Progenitor cell of endocrine pancreas (in vitro differentiated cells): ENCODE measurements around the gene TREM1. TPM values are rescaled to one million over a fixed set of nuclear protein-coding genes. Genes with fewer than 3 reads are reported as not detected.

Experiments used
- DNase-seq: peaks from one replicate; pipeline ENCODE4 v3.0.0; 2021; ENCODE audit warnings: low spot score; ENCODE audit not compliant: unreplicated experiment
- H3K27ac Mint-ChIP-seq: 2 replicates; pipeline ENCODE4 v1.8.0; 2021; ENCODE audit warnings: mild to moderate bottlenecking, moderate library complexity, mixed read lengths
- H3K27me3 Mint-ChIP-seq: 2 replicates; pipeline ENCODE4 v1.8.0; 2021; ENCODE audit warnings: mixed read lengths
- H3K36me3 Mint-ChIP-seq: 2 replicates; pipeline ENCODE4 v1.8.0; 2022; ENCODE audit warnings: mixed read lengths; ENCODE audit not compliant: insufficient read depth
- H3K4me1 Mint-ChIP-seq: 2 replicates; pipeline ENCODE4 v1.8.0; 2021; ENCODE audit warnings: low read depth, mixed read lengths
- H3K4me3 Mint-ChIP-seq: 2 replicates; pipeline ENCODE4 v1.8.0; 2021; ENCODE audit warnings: low read depth, mild to moderate bottlenecking, moderate library complexity, mixed read lengths
- H3K9me3 Mint-ChIP-seq: 2 replicates; pipeline ENCODE4 v1.8.0; 2021; ENCODE audit warnings: low read depth, mixed read lengths
- total RNA-seq: library from RNA; stranded (reverse); gene quantifications from 2 replicates; pipeline ENCODE4 v1.2.1, GENCODE V29; 2021
- TF ChIP-seq, protein P1 (sequence below): fragments of 200-600 bp; sonication (generic); IDR thresholded peaks from one replicate; pipeline ENCODE4 v1.5.0; 2021; ENCODE audit warnings: antibody characterized with exemption, mild to moderate bottlenecking; ENCODE audit not compliant: unreplicated experiment

The TREM1 gene
- total RNA-seq, 1 donor from 2014 or later: not detected

DNA sequence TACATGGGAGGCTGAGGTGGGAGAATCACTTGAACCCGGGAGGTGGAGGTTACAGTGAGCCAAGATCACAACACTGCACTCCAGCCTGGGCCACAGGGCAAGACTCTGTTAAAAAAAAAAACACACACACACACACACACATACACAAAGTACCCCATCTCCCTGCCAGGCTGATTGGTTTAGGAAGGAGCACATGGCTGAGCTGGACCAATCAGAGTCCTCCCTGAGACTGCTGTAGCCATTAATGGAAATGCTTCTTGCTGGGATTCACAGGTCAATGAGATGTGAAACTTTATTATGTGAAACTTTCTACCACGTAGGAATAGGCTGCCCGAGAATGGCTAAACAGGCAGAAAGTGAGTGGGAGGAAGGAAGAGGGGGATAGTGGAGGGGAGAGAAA is 2.9 kb downstream of the TREM1 start:
- no peak for DNase-seq
- Mint-ChIP-seq H3K27me3 (peaks cover 16% of the 10 kb centered on the region), H3K4me1 (peaks cover 12% of the 10 kb centered on the region), H3K27ac (no peak overlapping the region), H3K9me3 (no peaks in the 10 kb centered on the region), H3K36me3 (no peaks in the 10 kb centered on the region), H3K4me3 (no peak overlapping the region)
- TF ChIP-seq, protein P1, sequence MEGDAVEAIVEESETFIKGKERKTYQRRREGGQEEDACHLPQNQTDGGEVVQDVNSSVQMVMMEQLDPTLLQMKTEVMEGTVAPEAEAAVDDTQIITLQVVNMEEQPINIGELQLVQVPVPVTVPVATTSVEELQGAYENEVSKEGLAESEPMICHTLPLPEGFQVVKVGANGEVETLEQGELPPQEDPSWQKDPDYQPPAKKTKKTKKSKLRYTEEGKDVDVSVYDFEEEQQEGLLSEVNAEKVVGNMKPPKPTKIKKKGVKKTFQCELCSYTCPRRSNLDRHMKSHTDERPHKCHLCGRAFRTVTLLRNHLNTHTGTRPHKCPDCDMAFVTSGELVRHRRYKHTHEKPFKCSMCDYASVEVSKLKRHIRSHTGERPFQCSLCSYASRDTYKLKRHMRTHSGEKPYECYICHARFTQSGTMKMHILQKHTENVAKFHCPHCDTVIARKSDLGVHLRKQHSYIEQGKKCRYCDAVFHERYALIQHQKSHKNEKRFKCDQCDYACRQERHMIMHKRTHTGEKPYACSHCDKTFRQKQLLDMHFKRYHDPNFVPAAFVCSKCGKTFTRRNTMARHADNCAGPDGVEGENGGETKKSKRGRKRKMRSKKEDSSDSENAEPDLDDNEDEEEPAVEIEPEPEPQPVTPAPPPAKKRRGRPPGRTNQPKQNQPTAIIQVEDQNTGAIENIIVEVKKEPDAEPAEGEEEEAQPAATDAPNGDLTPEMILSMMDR: no peak

DNA sequence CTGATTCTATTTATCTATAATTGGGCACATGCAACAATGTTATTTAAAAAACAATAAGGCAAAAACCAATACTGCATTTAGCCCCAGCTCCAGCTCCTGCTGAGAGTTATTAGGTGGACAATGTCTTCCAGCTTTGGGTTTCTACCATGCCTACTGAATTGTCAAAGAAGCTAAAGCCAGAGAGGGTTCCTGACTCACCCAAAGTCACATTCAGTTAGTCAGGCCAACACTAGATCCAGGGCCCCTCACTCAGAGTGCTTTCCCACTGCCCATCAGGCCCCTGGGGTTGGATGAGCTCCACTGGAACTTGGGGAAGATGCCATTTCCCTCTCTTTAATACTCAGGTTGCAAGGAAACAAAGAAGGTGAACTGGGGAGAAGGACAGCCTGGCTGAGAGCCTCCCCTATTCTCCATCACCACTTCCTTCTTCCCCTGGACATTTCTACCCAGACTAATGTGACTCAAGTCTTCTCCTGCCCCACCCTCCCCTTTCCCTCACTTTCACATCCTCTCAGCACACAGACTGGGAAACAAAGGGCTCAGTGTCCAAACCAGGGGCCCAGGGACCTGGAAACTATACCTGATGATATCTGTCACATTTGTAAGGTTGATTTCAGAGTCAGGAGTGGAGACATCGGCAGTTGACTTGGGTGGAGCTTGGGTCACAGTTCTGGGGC is 6.0 kb downstream of the TREM1 start:
- no peak overlapping the region for H3K4me3 Mint-ChIP-seq

DNA sequence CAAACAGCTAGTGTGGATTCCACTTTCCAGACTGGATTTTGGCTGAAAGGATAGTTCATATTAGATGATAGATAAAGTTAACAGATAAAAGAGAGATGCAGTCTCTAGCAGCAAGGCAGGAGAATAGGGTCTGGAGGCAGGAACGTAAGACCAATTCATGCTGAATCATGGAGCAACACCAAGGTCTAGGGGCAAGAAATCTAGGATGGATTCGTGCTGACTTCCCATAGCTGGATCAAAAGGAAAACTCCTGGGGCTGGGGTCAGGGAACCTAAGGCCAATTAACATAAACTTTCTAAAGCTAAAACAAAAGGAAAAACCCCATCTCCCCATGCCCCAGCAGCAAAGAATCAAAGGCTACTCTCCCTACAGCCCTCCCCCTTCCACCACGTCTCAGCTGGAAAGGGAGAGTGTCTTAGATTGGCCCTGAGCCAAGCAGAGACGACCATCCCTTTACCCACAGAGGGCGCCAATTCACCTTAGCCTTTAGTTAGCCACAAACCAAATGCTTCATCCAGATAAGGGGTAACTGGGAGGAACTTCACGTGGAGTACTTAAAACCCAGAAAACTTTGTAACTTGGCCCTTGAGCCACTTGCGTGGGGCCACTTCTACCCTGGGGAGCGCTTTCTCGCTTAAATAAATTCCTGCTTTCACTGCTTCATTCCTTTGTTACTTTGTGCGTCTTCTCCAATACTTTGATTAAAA is 7.6 kb downstream of the TREM1 start:
- H3K27me3 Mint-ChIP-seq: peaks cover 33% of the 10 kb centered on the region
- no peak overlapping the region for H3K27ac Mint-ChIP-seq
- H3K4me3 Mint-ChIP-seq: no peak overlapping the region
- DNase-seq: no peak
- H3K36me3 Mint-ChIP-seq: no peaks in the 10 kb centered on the region
- TF ChIP-seq, protein P1: peak; percentile 67
- no peaks in the 10 kb centered on the region for H3K4me1 Mint-ChIP-seq
- no peaks in the 10 kb centered on the region for H3K9me3 Mint-ChIP-seq

More for the DNA sequence above, 6.0 kb downstream of the TREM1 start:
- no peaks in the 10 kb centered on the region for H3K4me1 Mint-ChIP-seq
- no peak overlapping the region for H3K27ac Mint-ChIP-seq
- no peaks in the 10 kb centered on the region for H3K9me3 Mint-ChIP-seq
- no peak for DNase-seq
- no peaks in the 10 kb centered on the region for H3K36me3 Mint-ChIP-seq
- TF ChIP-seq, protein P1: no peak
- peaks cover 23% of the 10 kb centered on the region for H3K27me3 Mint-ChIP-seq

DNA sequence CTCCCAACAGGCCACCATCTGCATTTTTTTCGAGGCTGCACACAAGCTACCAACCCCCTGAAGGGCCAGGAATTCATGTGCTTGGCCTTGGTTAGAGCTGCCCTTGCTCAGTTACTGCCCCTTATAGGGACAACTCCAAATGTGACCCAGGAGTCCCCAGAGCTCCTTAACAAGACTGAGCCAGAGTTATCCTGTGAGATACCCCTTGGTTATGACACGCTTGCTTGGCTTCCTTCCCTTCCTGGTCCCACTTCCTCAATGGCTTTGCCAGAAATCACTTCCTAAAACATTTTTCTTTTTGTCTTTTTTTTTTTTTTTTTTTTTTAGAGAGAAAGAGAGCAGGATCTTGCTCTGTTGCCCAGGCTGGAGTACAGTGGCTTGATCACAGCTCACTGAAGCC is 8.9 kb downstream of the TREM1 start:
- H3K4me3 Mint-ChIP-seq: no peak overlapping the region
- DNase-seq: no peak
- TF ChIP-seq, protein P1: no peak
- H3K27me3 Mint-ChIP-seq: peaks cover 30% of the 10 kb centered on the region
- no peaks in the 10 kb centered on the region for H3K9me3 Mint-ChIP-seq
- H3K36me3 Mint-ChIP-seq: no peaks in the 10 kb centered on the region
- no peak overlapping the region for H3K27ac Mint-ChIP-seq
- H3K4me1 Mint-ChIP-seq: no peaks in the 10 kb centered on the region

DNA sequence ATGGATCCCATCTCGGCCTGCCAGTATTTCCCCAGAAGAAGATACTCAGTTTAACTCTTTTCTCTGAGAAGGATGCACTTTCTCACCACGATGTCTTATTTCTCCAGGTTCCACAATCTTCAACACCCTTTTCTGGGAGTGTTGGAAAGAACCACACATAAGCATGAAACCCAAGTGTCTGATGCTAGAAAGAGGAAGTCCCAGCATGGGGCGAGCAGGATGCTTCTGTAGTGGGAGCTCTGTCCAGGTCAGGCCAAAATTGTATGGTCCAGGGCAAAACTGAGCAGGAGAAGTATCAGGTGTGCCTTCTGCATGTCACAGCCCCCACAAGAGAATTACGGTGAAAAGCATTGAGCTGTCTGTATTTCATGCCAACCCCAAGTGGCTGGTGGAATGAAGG is 11.0 kb downstream of the TREM1 start:
- Mint-ChIP-seq H3K9me3 (no peaks in the 10 kb centered on the region), H3K4me3 (no peak overlapping the region), H3K36me3 (no peaks in the 10 kb centered on the region), H3K4me1 (no peaks in the 10 kb centered on the region), H3K27me3 (peaks cover 41% of the 10 kb centered on the region), H3K27ac (no peak overlapping the region)
- TF ChIP-seq, protein P1: no peak
- DNase-seq: no peak
